Central memory CD4-positive, alpha-beta T cell (primary cell): ENCODE results near the gene ANKK1.

Experiments
- DNase-seq: peaks from one replicate; pipeline ENCODE4 v3.0.0; 2022

Gene ANKK1

GRCh38 chr11:113382121-113382520 is 5.5 kb upstream of the ANKK1 start:
- no peak for DNase-seq

GRCh38 chr11:113384551-113384950 is 3.0 kb upstream of the ANKK1 start:
- no peak for DNase-seq

- no peak for DNase-seq
These were observed 1.8 kb upstream of the ANKK1 start for GRCh38 chr11:113385749-113386148.

- DNase-seq = no peak
These were observed 713 bp upstream of the ANKK1 start for GRCh38 chr11:113386866-113387265.

GRCh38 chr11:113389272-113389671 is 1.7 kb downstream of the ANKK1 start:
- DNase-seq = no peak

GRCh38 chr11:113392236-113392921 is 4.8 kb downstream of the ANKK1 start:
- no peak for DNase-seq

GRCh38 chr11:113393501-113393985 is 6.0 kb downstream of the ANKK1 start:
- no peak for DNase-seq

- no peak for DNase-seq
These were observed 7.3 kb downstream of the ANKK1 start for GRCh38 chr11:113394919-113395318.

- DNase-seq = no peak
These were observed 8.3 kb downstream of the ANKK1 start for GRCh38 chr11:113395782-113396336.

GRCh38 chr11:113396690-113397089 is 9.1 kb downstream of the ANKK1 start:
- no peak for DNase-seq

- no peak for DNase-seq
These were observed 9.6 kb downstream of the ANKK1 start for GRCh38 chr11:113397212-113397611.

GRCh38 chr11:113397821-113398220 is 10.2 kb downstream of the ANKK1 start:
- DNase-seq = no peak

GRCh38 chr11:113398669-113399430 is 11.3 kb downstream of the ANKK1 start:
- no peak for DNase-seq

- DNase-seq = no peak
These were observed 13.2 kb downstream of the ANKK1 start for GRCh38 chr11:113400631-113401230.

- no peak for DNase-seq
These were observed 14.1 kb downstream of the ANKK1 start for GRCh38 chr11:113401718-113402117.

- no peak for DNase-seq
These were observed 17.4 kb downstream of the ANKK1 start for GRCh38 chr11:113404859-113405430.

- DNase-seq = no peak
These were observed 18.3 kb downstream of the ANKK1 start for GRCh38 chr11:113405724-113406478.

GRCh38 chr11:113407163-113407562 is 19.6 kb downstream of the ANKK1 start:
- no peak for DNase-seq

GRCh38 chr11:113408206-113408605 is 20.6 kb downstream of the ANKK1 start:
- no peak for DNase-seq

- DNase-seq = no peak
These were observed 21.3 kb downstream of the ANKK1 start for GRCh38 chr11:113408887-113409286.

- no peak for DNase-seq
These were observed 21.9 kb downstream of the ANKK1 start for GRCh38 chr11:113409526-113409925.

- no peak for DNase-seq
These were observed 23.0 kb downstream of the ANKK1 start for GRCh38 chr11:113410414-113411135.
